DND-41 (cell line): Measurements from ENCODE around the gene EMCN.

ENCODE experiments used
- ATAC-seq: fragments of 200-7000 bp; cut with Tn5 transposase; 3 replicates; pipeline ENCODE4 v1.9.1; 2021; ENCODE audit warnings: low read depth; ENCODE audit not compliant: insufficient read depth
- DNase-seq: peaks from one replicate; pipeline ENCODE4 v3.0.0-alpha.2; 2020
- H2AFZ ChIP-seq: 2 replicates; pipeline ENCODE4 v1.6.0; 2012; ENCODE audit warnings: low read depth, low read length
- H3K27ac ChIP-seq: 2 replicates; pipeline ENCODE4 v1.5.1; 2012; ENCODE audit warnings: low read length, inconsistent platforms
- H3K27me3 ChIP-seq: fragments of 200-600 bp; sonication (generic); 2 replicates; pipeline ENCODE4 v1.6.0; 2012; ENCODE audit warnings: low read length, mild to moderate bottlenecking, inconsistent platforms; ENCODE audit not compliant: insufficient read depth, poor library complexity
- H3K36me3 ChIP-seq: 2 replicates; pipeline ENCODE4 v1.5.1; 2012; ENCODE audit warnings: low read length, inconsistent platforms; ENCODE audit not compliant: insufficient read depth
- H3K4me1 ChIP-seq: 2 replicates; pipeline ENCODE4 v1.5.1; 2012; ENCODE audit warnings: mild to moderate bottlenecking, low read length; ENCODE audit not compliant: insufficient read depth
- H3K4me2 ChIP-seq: 2 replicates; pipeline ENCODE4 v1.6.0; 2012; ENCODE audit warnings: mild to moderate bottlenecking, moderate library complexity, low read length, inconsistent platforms; ENCODE audit not compliant: insufficient read depth
- H3K4me3 ChIP-seq, 2 experiments: fragments of 200-600 bp in 1 of 2; shearing (Covaris generic) in 1 of 2; 2 replicates each; pipeline ENCODE4 v1.5.1; 2012 to 2016; ENCODE audit warnings: inconsistent platforms in 2 of 2, low read length in 2 of 2, mild to moderate bottlenecking in 2 of 2, low read depth in 1 of 2, moderate library complexity in 1 of 2
- H3K79me2 ChIP-seq: 2 replicates; pipeline ENCODE4 v1.6.0; 2012; ENCODE audit warnings: low read length, inconsistent platforms; ENCODE audit not compliant: insufficient read depth
- H3K9ac ChIP-seq: 2 replicates; pipeline ENCODE4 v1.6.0; 2012; ENCODE audit warnings: low read depth, mild to moderate bottlenecking, inconsistent platforms, low read length, moderate library complexity
- H3K9me3 ChIP-seq: 2 replicates; pipeline ENCODE4 v1.5.1; 2012; ENCODE audit warnings: low read length, moderate library complexity, mild to moderate bottlenecking, inconsistent platforms; ENCODE audit not compliant: insufficient read depth, severe bottlenecking
- H4K20me1 ChIP-seq: 2 replicates; pipeline ENCODE4 v1.6.0; 2012; ENCODE audit warnings: low read length; ENCODE audit not compliant: insufficient read depth
- CTCF ChIP-seq: IDR thresholded peaks from 2 replicates; pipeline ENCODE4 v1.5.1; 2012; ENCODE audit warnings: borderline replicate concordance, low read length, moderate library complexity, mild to moderate bottlenecking; ENCODE audit not compliant: poor library complexity, severe bottlenecking; ENCODE audit errors: extremely low read depth
- EZH2 ChIP-seq: IDR thresholded peaks from 3 replicates; pipeline ENCODE4 v1.6.1; 2012; ENCODE audit warnings: borderline replicate concordance, low read depth, mild to moderate bottlenecking, moderate library complexity, low read length, inconsistent platforms; ENCODE audit not compliant: severe bottlenecking

EMCN gene

GRCh38 chr4:100494166-100494565, 23.7 kb downstream of the EMCN start:
- ATAC-seq (no peak), DNase-seq (no peak)
- Histone ChIP-seq H2AFZ (no peak overlapping the region), H3K27me3 (no peaks in the 10 kb centered on the region), H3K4me3 (no peak overlapping the region), H3K4me2 (no peak overlapping the region), H4K20me1 (no peaks in the 10 kb centered on the region), H3K9me3 (peaks cover 8% of the 10 kb centered on the region), H3K9ac (no peak overlapping the region), H3K4me1 (no peaks in the 10 kb centered on the region), H3K79me2 (no peaks in the 10 kb centered on the region), H3K27ac (no peak overlapping the region), H3K36me3 (no peaks in the 10 kb centered on the region)
- TF ChIP-seq CTCF (no peak), EZH2 (no peak)

GRCh38 chr4:100493756-100494155, 24.1 kb downstream of the EMCN start:
- ATAC-seq (no peak), DNase-seq (no peak)
- H3K36me3 ChIP-seq, result no peaks in the 10 kb centered on the region
- no peak overlapping the region for H3K27ac ChIP-seq
- no peaks in the 10 kb centered on the region for H3K79me2 ChIP-seq
- no peak overlapping the region for H3K9ac ChIP-seq
- peaks cover 8% of the 10 kb centered on the region for H3K9me3 ChIP-seq
- H3K4me2 ChIP-seq, result no peak overlapping the region
- H4K20me1 ChIP-seq, result no peaks in the 10 kb centered on the region
- no peaks in the 10 kb centered on the region for H3K27me3 ChIP-seq
- H2AFZ ChIP-seq, result no peak overlapping the region
- TF ChIP-seq EZH2 (no peak), CTCF (no peak)
- H3K4me1 ChIP-seq, result no peaks in the 10 kb centered on the region
- no peak overlapping the region for H3K4me3 ChIP-seq

GRCh38 chr4:100492129-100492528, 25.7 kb downstream of the EMCN start:
- no peaks in the 10 kb centered on the region for H4K20me1 ChIP-seq
- DNase-seq (no peak), ATAC-seq (no peak)
- H3K27ac ChIP-seq, result no peak overlapping the region
- H3K27me3 ChIP-seq, result no peaks in the 10 kb centered on the region
- H3K79me2 ChIP-seq, result no peaks in the 10 kb centered on the region
- H2AFZ ChIP-seq, result no peak overlapping the region
- TF ChIP-seq CTCF, result no peak
- TF ChIP-seq EZH2, result no peak
- no peaks in the 10 kb centered on the region for H3K36me3 ChIP-seq
- no peak overlapping the region for H3K4me2 ChIP-seq
- no peaks in the 10 kb centered on the region for H3K4me1 ChIP-seq
- H3K4me3 ChIP-seq, result no peak overlapping the region
- peaks cover 8% of the 10 kb centered on the region for H3K9me3 ChIP-seq
- H3K9ac ChIP-seq, result no peak overlapping the region

- Histone ChIP-seq H3K27ac (no peak overlapping the region), H3K9me3 (peaks cover 8% of the 10 kb centered on the region), H3K4me1 (no peaks in the 10 kb centered on the region), H3K27me3 (no peaks in the 10 kb centered on the region), H4K20me1 (no peaks in the 10 kb centered on the region), H3K79me2 (no peaks in the 10 kb centered on the region), H3K4me2 (no peak overlapping the region), H3K4me3 (no peak overlapping the region), H3K36me3 (no peaks in the 10 kb centered on the region), H2AFZ (no peak overlapping the region), H3K9ac (no peak overlapping the region)
- ATAC-seq (no peak), DNase-seq (no peak)
- TF ChIP-seq CTCF, result no peak
- TF ChIP-seq EZH2, result no peak
Measured at GRCh38 chr4:100489305-100489704, 28.5 kb downstream of the EMCN start.
